ENCODE measurements around the gene MAGEA11. TPM values are rescaled to one million over a fixed set of nuclear protein-coding genes. Genes with fewer than 3 reads are reported as not detected.
"Not testable (repeated sequence)": the region's sequence is repeated elsewhere in the genome, so short reads cannot be mapped to it uniquely, and the experiment has no call there.

MAGEA11 gene
- total and polyA plus RNA-seq, 5 donors, result not detected

DNA sequence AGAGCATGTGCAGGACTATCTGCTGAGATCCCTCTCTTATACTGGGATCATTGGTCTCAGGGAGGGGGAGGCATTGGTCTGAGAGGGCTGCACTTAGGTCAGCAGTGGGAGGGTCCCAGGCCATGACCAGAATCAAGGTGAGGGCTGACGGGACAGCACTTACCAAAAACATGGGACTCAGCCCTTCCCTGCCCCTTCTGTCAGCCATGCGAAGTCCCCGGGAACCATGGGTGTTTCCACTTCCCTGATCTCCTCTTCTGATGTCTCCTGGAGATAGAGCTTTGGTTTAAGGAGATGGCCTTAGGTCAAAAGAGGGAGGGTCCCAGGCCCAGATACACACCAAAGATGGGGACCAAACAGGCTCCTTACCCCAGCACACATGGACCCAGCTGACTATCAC is 49.1 kb downstream of the MAGEA11 start:
- no peak overlapping the region for H3K27ac ChIP-seq (ENCODE audit: low read length)
- no peaks in the 10 kb centered on the region for H3K9me3 ChIP-seq (ENCODE audit: control insufficient read depth, low read length)
- WGBS, result 100% methylated on average over 3 of the region's 3 CpGs
- H3K4me1 ChIP-seq (ENCODE audit: control insufficient read depth, insufficient read depth, low read length), result no peaks in the 10 kb centered on the region
- no peak overlapping the region for H3K4me3 ChIP-seq (ENCODE audit: low read length)
- DNase-seq, result no peak
- H3K27me3 ChIP-seq (ENCODE audit: control insufficient read depth, insufficient read depth), result no peaks in the 10 kb centered on the region
- ATAC-seq, result no peak
- intact Hi-C loops (cut with DNase I), result no loop called here

DNA sequence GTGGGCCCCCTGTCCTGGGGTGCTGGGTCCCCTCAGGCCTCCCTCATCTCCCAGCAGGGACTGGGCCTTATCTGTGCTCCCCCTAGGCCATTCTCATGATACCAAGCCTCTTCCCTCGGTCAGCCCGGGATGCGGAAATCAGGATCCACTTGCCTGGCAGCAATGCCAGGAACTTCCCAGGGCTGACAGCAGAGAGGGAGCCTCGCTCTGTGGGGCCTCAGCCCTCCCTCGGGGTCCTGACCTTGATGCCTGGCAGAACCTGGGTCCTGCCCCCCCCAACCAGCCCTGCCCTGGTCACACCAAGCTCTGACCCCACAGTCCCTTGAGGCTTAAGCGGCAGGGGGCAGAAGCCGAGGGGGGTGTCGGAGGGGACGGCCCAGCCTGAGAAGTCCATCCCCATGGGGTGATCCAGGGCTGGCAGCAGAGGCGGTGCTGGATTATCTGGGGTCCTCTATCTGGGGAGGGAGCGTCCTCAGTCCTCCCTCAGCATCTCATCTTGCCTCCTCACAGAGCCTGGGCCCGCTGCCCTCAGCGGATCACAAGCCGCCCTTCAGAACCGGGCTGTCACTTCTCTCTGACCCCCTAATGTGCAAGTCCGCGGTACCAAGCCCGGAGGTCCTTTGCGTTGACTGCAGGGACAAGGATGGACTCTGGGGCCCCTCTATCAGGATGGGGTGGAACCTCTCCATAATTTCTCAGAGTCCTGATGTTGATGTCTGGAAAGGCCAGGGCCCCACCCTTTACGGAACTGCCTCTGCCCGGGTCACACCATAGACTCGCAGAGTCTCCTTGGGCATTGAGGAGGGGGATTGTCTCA is 50.2 kb downstream of the MAGEA11 start:
- H3K27ac ChIP-seq (ENCODE audit: low read length); H3K4me3 ChIP-seq (ENCODE audit: low read length); intact Hi-C loops (cut with DNase I); H3K9me3 ChIP-seq (ENCODE audit: control insufficient read depth, low read length); H3K4me1 ChIP-seq (ENCODE audit: control insufficient read depth, insufficient read depth, low read length); H3K27me3 ChIP-seq (ENCODE audit: control insufficient read depth, insufficient read depth): not testable (repeated sequence)
- WGBS, result 94% methylated on average over 22 of the region's 22 CpGs
- DNase-seq (peak in 1 of 3 donors; percentile 33), ATAC-seq (peak in 1 of 2 donors; percentile 21)

DNA sequence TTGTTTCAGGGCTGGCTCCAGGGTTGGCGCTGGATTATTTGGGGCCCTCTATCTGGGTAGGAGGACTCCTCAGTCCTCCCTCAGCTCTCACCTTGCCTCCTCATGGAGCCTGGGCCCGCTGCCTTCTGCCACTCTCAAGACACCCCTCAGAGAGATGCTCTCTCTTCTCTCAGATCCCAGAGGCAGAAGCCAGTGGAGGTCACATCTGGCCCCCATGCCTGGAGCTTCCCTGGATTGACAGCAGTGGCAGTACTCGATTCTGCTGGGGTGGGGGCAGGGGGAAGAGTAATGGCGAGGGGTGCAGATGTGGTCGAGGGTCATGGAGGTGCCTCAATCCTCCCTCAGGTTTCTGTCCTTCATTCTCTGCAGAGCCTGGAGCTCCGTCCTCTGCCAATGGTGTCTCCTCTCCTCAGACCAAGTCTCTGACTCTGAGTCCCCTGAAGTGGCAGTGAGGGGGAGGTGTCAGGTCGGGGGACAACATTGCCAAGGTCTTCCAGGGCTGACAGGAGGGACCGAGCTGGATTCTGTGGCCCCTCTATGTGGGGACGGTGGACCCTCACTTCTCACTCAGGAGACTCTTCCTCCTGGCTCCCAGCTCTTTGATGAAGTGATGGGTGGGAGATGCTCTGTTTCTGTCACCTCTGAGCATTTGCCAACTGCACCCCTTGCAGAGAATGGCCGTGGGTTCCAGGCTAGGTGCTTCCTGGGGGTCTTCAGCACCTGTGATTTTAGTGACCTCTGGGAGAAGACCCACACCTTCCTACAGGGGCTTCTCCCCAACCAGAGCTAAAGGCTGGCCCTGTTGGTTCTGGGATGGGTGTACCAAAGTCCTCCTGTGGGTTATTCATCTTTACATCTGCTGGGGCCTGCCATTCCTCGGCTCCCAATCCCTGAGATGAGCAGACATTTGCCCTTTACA is 51.1 kb downstream of the MAGEA11 start:
- Histone ChIP-seq H3K4me1 (ENCODE audit: control insufficient read depth, insufficient read depth, low read length) (no peaks in the 10 kb centered on the region), H3K27me3 (ENCODE audit: control insufficient read depth, insufficient read depth) (no peaks in the 10 kb centered on the region), H3K4me3 (ENCODE audit: low read length) (no peak overlapping the region), H3K27ac (ENCODE audit: low read length) (no peak overlapping the region), H3K9me3 (ENCODE audit: control insufficient read depth, low read length) (no peaks in the 10 kb centered on the region)
- ATAC-seq (no peak), DNase-seq (peak in 1 of 3 donors; percentile 16)
- 72% methylated on average over 10 of the region's 11 CpGs for WGBS
- intact Hi-C loops (cut with DNase I), result no loop called here

Other genes starting within 250 kb of the MAGEA11 start
- 100 to 1,000 TPM in 3 of 4 donors, 10 to 100 TPM in 1; 89.7 to 107 (median 103) TPM for gene IDS, start 206.8 kb upstream of the MAGEA11 start, total RNA-seq
- 43.8 TPM for gene IDS, start 206.8 kb upstream of the MAGEA11 start, polyA plus RNA-seq
- 10 to 100 TPM; 23.8 to 29.6 (median 26.8) TPM for gene EOLA1, start 171.0 kb upstream of the MAGEA11 start, total RNA-seq
- 26.0 TPM for gene EOLA1, start 171.0 kb upstream of the MAGEA11 start, polyA plus RNA-seq
- gene HSFX3, start 162.1 kb upstream of the MAGEA11 start, total RNA-seq, result not detected
- not detected for gene HSFX3, start 162.1 kb upstream of the MAGEA11 start, polyA plus RNA-seq
- gene MAGEA9B, start 124.6 kb upstream of the MAGEA11 start, total RNA-seq, result not detected
- gene MAGEA9B, start 124.6 kb upstream of the MAGEA11 start, polyA plus RNA-seq, result not detected
- 1 to 10 TPM in 2 of 4 donors, not detected in 2; 1.1 to 1.3 TPM for gene HSFX2, start 116.7 kb upstream of the MAGEA11 start, total RNA-seq
- 0.77 TPM for gene HSFX2, start 116.7 kb upstream of the MAGEA11 start, polyA plus RNA-seq
- gene TMEM185A, start 80.3 kb upstream of the MAGEA11 start, total RNA-seq, result 10 to 100 TPM; 50.7 to 86.0 (median 62.5) TPM
- 43.0 TPM for gene TMEM185A, start 80.3 kb upstream of the MAGEA11 start, polyA plus RNA-seq
- 1 to 10 TPM; 1.9 to 4.1 (median 3.0) TPM for gene HSFX1, start 62.0 kb downstream of the MAGEA11 start, total RNA-seq
- gene HSFX1, start 62.0 kb downstream of the MAGEA11 start, polyA plus RNA-seq, result 2.1 TPM
- gene MAGEA9, start 69.9 kb downstream of the MAGEA11 start, total RNA-seq, result not detected
- gene MAGEA9, start 69.9 kb downstream of the MAGEA11 start, polyA plus RNA-seq, result not detected
- not detected for gene MAGEA8, start 169.1 kb downstream of the MAGEA11 start, total RNA-seq
- not detected for gene MAGEA8, start 169.1 kb downstream of the MAGEA11 start, polyA plus RNA-seq
- gene HSFX4, start 217.5 kb downstream of the MAGEA11 start, total RNA-seq, result not detected
- gene HSFX4, start 217.5 kb downstream of the MAGEA11 start, polyA plus RNA-seq, result not detected
- gene EOLA2, start 226.4 kb downstream of the MAGEA11 start, total RNA-seq, result 10 to 100 TPM; 26.4 to 31.2 (median 27.9) TPM
- 24.8 TPM for gene EOLA2, start 226.4 kb downstream of the MAGEA11 start, polyA plus RNA-seq